B cell (primary cell): ENCODE results near the gene FUCA1. TPM values are rescaled to one million over a fixed set of nuclear protein-coding genes. Genes with fewer than 3 reads are reported as not detected.

ENCODE experiments used
- ATAC-seq: fragments of 200-7000 bp; cut with Tn5 transposase; one replicate; pipeline ENCODE4 v1.10.0; 2021; ENCODE audit warnings: low read depth, mild to moderate bottlenecking, moderate number of reproducible peaks, moderate library complexity
- CTCF ChIA-PET: fragments of 350-600 bp; sonication (Branson Sonifier 250); formaldehyde crosslinking; loops from one replicate; lab custom pipeline; 2021; ENCODE audit warnings: antibody characterized with exemption, inconsistent platforms; lab: Charles Lee
- POLR2A ChIA-PET: fragments of 350-600 bp; sonication (Branson Sonifier 250); formaldehyde crosslinking; loops from one replicate; lab custom pipeline; 2021; ENCODE audit warnings: antibody characterized with exemption; lab: Charles Lee
- DNase-seq: peaks from one replicate; pipeline ENCODE4 v3.0.0; 2013
- H2AFZ ChIP-seq: 2 replicates; pipeline ENCODE4 v1.6.1; 2012; ENCODE audit warnings: mild to moderate bottlenecking, low read depth, low read length; ENCODE audit not compliant: insufficient read depth, poor library complexity, severe bottlenecking
- H3K27ac ChIP-seq, 2 donors: 1 replicate in 1 of 2; 2 replicates in 1 of 2; pipeline ENCODE4 v1.5.1; 2012 to 2013; ENCODE audit warnings: low read length in 2 of 2, mild to moderate bottlenecking in 2 of 2, moderate library complexity in 1 of 2
- H3K27me3 ChIP-seq, 4 experiments: fragments of 200-600 bp in 1 of 4; sonication (generic) in 1 of 4; replicated peaks in 1 of 4; 1 replicate in 2 of 4; 2 replicates in 2 of 4; pipeline versions ENCODE4 v1.6.1 to v1.7.0; 2013 to 2016; ENCODE audit warnings: low read length in 3 of 4, mild to moderate bottlenecking in 2 of 4, mixed read lengths in 1 of 4, moderate library complexity in 1 of 4; ENCODE audit not compliant: insufficient read depth in 4 of 4, control insufficient read depth in 3 of 4; ENCODE audit errors: control extremely low read depth in 1 of 4
- H3K36me3 ChIP-seq, 2 experiments: replicated peaks in 1 of 2; 1 replicate in 1 of 2; 2 replicates in 1 of 2; pipeline versions ENCODE4 v1.6.1 to v1.7.1; 2013; ENCODE audit warnings: low read length in 1 of 2; ENCODE audit not compliant: insufficient read depth in 2 of 2, control insufficient read depth in 1 of 2; ENCODE audit errors: control extremely low read depth in 1 of 2, extremely low read depth in 1 of 2
- H3K4me1 ChIP-seq, 2 donors: fragments of 200-600 bp in 1 of 2; sonication (generic) in 1 of 2; 1 replicate in 1 of 2; 2 replicates in 1 of 2; pipeline versions ENCODE4 v1.5.1 to v1.6.1; 2013 to 2017; ENCODE audit warnings: low read length in 2 of 2; ENCODE audit not compliant: control insufficient read depth in 2 of 2, insufficient read depth in 2 of 2
- H3K4me2 ChIP-seq: replicated peaks from 2 replicates; pipeline ENCODE3; 2012; ENCODE audit warnings: mild to moderate bottlenecking, low read depth, low read length; ENCODE audit not compliant: poor library complexity, severe bottlenecking
- H3K4me3 ChIP-seq, 5 experiments: fragments of 200-600 bp in 1 of 5; sonication (generic) in 1 of 5; 1 replicate in 3 of 5; 2 replicates in 2 of 5; pipeline versions ENCODE4 v1.5.1 to v1.7.0; 2011 to 2016; ENCODE audit warnings: low read length in 4 of 5, mild to moderate bottlenecking in 4 of 5, low read depth in 2 of 5, control low read depth in 1 of 5, moderate library complexity in 1 of 5; ENCODE audit not compliant: insufficient read depth in 1 of 5; ENCODE audit errors: control extremely low read depth in 1 of 5, extremely low read depth in 1 of 5
- H3K79me2 ChIP-seq: fragments of 200-600 bp; sonication (generic); one replicate; pipeline ENCODE4 v1.6.0; 2016; ENCODE audit warnings: low read length; ENCODE audit not compliant: control insufficient read depth, insufficient read depth
- H3K9ac ChIP-seq: fragments of 200-600 bp; sonication (generic); 2 replicates; pipeline ENCODE4 v1.6.1; 2017; ENCODE audit warnings: mild to moderate bottlenecking, low read length, moderate library complexity
- H3K9me3 ChIP-seq, 3 donors: one replicate each; pipeline versions ENCODE4 v1.6.1 to v1.7.1; 2013; ENCODE audit warnings: low read length in 2 of 3; ENCODE audit not compliant: control insufficient read depth in 2 of 3, insufficient read depth in 1 of 3; ENCODE audit errors: control extremely low read depth in 1 of 3
- H4K20me1 ChIP-seq: 2 replicates; pipeline ENCODE4 v1.6.0; 2012; ENCODE audit warnings: mild to moderate bottlenecking, low read length; ENCODE audit not compliant: insufficient read depth, control insufficient read depth, poor library complexity, severe bottlenecking
- H3K27ac Mint-ChIP-seq: one replicate; pipeline ENCODE4 v1.8.0; 2021; ENCODE audit warnings: mixed read lengths
- H3K27me3 Mint-ChIP-seq: one replicate; pipeline ENCODE4 v1.8.0; 2021; ENCODE audit warnings: mixed read lengths
- H3K4me1 Mint-ChIP-seq: one replicate; pipeline ENCODE4 v1.8.0; 2021; ENCODE audit warnings: mixed read lengths
- H3K4me3 Mint-ChIP-seq: one replicate; pipeline ENCODE4 v1.8.0; 2021; ENCODE audit warnings: mixed read lengths
- H3K9me3 Mint-ChIP-seq: one replicate; pipeline ENCODE4 v1.8.0; 2022; ENCODE audit warnings: mixed read lengths; ENCODE audit not compliant: insufficient read depth
- EZH2 ChIP-seq: IDR thresholded peaks from 2 replicates; pipeline ENCODE4 v1.6.1; 2012; ENCODE audit warnings: borderline replicate concordance, low read depth, mild to moderate bottlenecking, moderate library complexity, low read length; ENCODE audit not compliant: insufficient read depth, poor library complexity, severe bottlenecking
- WGBS: methylation state at CpG from one replicate; pipeline ENCODE4 v1.1.5; 2013; ENCODE audit warnings: missing lambda C conversion rate; ENCODE audit not compliant: insufficient coverage; 5-methylcytosine and 5-hydroxymethylcytosine counted together
- intact Hi-C: fragments of 100-400 bp; cut with micrococcal nuclease; formaldehyde crosslinking; loops from one replicate; pipeline ENCODE4 v1.10.0; 2022
- polyA plus RNA-seq: library from polyadenylated mRNA; depleted of rRNA; stranded (reverse); fragments of >200 nt; gene quantifications from 2 replicates; pipeline ENCODE4 v1.2.3, GENCODE V29; 2012
- total RNA-seq, 2 donors: library from RNA; stranded (reverse); fragments of 120-200 nt in 1 of 2; gene quantifications; 1 replicate in 1 of 2; 2 replicates in 1 of 2; pipeline versions ENCODE4 v1.2.3 to v1.2.4, GENCODE V29; 2013 to 2022
- TF ChIP-seq, protein P1 (sequence below): fragments of 200-600 bp; IDR thresholded peaks from one replicate; pipeline ENCODE4 v1.8.0; 2022; ENCODE audit warnings: antibody characterized with exemption, mild to moderate bottlenecking

FUCA1 gene
- total and polyA plus RNA-seq, 2 donors (not counting 1 experiment from before 2014, with no cell fraction given): 8.0 to 19.3 TPM

DNA sequence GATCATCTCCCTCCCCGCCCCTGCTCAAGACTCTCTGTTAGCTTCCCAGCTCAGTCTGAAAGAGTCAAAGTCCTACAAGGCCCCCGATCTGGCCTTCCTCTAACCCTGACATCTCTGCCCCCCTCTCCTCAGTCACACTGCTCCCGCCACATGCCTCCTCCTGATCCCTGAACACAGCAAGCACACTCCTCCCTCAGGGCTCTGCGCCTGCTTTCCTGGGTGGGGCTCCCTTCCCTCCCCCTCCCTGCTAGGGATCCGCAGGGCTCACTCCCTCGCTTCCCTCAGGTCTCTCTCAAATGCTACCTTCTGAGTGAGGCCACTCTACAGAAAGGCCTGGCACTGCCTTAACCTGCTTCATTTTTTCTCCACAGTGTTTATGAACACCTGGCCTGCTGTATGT is 61.8 kb downstream of the FUCA1 start:
- H2AFZ ChIP-seq: no peak overlapping the region
- ChIA-PET CTCF (interaction anchor here (1.3 to 1.6 kb wide), 4 partner anchors 28 to 151 kb away, joined by 3 to 8 read pairs (median 5); partner anchors contain the start of gene PITHD1), POLR2A (interaction anchor here (1.7 kb wide), 1 partner anchor 110 kb away, joined by 3 read pairs; no protein-coding TSS in a partner anchor)
- DNase-seq: no peak
- no peak overlapping the region for H3K9ac ChIP-seq
- H3K4me1 Mint-ChIP-seq: peaks cover 25% of the 10 kb centered on the region
- no peak overlapping the region for H3K4me3 ChIP-seq
- H3K79me2 ChIP-seq: no peaks in the 10 kb centered on the region
- no peak for ATAC-seq
- peaks cover 2 to 20% of the 10 kb centered on the region in 2 experiments for H3K36me3 ChIP-seq
- TF ChIP-seq, protein P1, sequence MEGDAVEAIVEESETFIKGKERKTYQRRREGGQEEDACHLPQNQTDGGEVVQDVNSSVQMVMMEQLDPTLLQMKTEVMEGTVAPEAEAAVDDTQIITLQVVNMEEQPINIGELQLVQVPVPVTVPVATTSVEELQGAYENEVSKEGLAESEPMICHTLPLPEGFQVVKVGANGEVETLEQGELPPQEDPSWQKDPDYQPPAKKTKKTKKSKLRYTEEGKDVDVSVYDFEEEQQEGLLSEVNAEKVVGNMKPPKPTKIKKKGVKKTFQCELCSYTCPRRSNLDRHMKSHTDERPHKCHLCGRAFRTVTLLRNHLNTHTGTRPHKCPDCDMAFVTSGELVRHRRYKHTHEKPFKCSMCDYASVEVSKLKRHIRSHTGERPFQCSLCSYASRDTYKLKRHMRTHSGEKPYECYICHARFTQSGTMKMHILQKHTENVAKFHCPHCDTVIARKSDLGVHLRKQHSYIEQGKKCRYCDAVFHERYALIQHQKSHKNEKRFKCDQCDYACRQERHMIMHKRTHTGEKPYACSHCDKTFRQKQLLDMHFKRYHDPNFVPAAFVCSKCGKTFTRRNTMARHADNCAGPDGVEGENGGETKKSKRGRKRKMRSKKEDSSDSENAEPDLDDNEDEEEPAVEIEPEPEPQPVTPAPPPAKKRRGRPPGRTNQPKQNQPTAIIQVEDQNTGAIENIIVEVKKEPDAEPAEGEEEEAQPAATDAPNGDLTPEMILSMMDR: no peak
- no peak for TF ChIP-seq EZH2
- peak overlapping the region; percentile 37 for H3K27ac Mint-ChIP-seq
- intact Hi-C loops: no loop called here
- H4K20me1 ChIP-seq: no peaks in the 10 kb centered on the region
- H3K4me3 Mint-ChIP-seq: no peak overlapping the region
- no peaks in the 10 kb centered on the region for H3K27me3 ChIP-seq
- no peaks in the 10 kb centered on the region for H3K9me3 ChIP-seq
- WGBS: 93% methylated on average over 6 of the region's 6 CpGs
- no peak overlapping the region for H3K4me2 ChIP-seq
- peaks cover 21 to 25% of the 10 kb centered on the region in 2 donors for H3K4me1 ChIP-seq
- H3K27ac ChIP-seq: no peak overlapping the region
- H3K9me3 Mint-ChIP-seq: no peaks in the 10 kb centered on the region
- H3K27me3 Mint-ChIP-seq: no peaks in the 10 kb centered on the region

DNA sequence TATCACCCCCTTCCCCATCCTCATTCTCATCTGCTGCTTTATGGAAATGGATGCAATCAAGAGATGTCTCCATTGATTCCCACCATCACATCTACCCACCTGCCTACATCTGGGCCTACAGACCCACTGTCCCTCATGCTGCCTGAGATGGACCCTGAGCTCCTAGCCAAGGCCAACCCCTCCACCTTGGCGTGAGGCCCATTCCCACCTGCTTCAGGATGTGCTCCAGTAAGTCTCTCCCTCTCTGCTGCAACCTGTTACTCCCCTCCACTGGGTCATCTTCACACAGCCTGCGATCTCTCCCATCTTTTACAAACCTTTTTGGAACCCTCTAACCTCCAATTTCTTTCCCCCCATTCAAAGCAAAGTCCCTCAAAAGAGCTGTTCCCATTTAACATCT is 63.1 kb downstream of the FUCA1 start:
- 100% methylated on average over 2 of the region's 2 CpGs for WGBS
- ChIA-PET POLR2A (no interaction called here), CTCF (interaction anchor here (1.0 to 1.6 kb wide), 2 partner anchors 112 to 223 kb away, joined by 4 to 8 read pairs; no protein-coding TSS in a partner anchor)
- H3K4me2 ChIP-seq: no peak overlapping the region
- no peak for TF ChIP-seq EZH2
- TF ChIP-seq, protein P1: no peak
- Mint-ChIP-seq H3K4me1 (peaks cover 17% of the 10 kb centered on the region), H3K4me3 (no peak overlapping the region), H3K9me3 (no peaks in the 10 kb centered on the region), H3K27me3 (no peaks in the 10 kb centered on the region), H3K27ac (no peak overlapping the region)
- no peaks in the 10 kb centered on the region for H4K20me1 ChIP-seq
- intact Hi-C loops: no loop called here
- ATAC-seq (no peak), DNase-seq (no peak)
- H3K79me2 ChIP-seq: peaks cover 2% of the 10 kb centered on the region
- H3K27me3 ChIP-seq: no peaks in the 10 kb centered on the region
- peaks cover 2 to 18% of the 10 kb centered on the region in 2 experiments for H3K36me3 ChIP-seq
- no peak overlapping the region for H3K4me3 ChIP-seq
- no peak overlapping the region for H3K27ac ChIP-seq
- peaks cover 12 to 17% of the 10 kb centered on the region in 2 donors for H3K4me1 ChIP-seq
- no peak overlapping the region for H3K9ac ChIP-seq
- H3K9me3 ChIP-seq: peaks cover 0 to 3% (median 0%) of the 10 kb centered on the region in 3 donors
- H2AFZ ChIP-seq: no peak overlapping the region
